ENCODE data around the gene HECW1.

Gene HECW1

GRCh38 chr7:43379210-43379609 is 266.8 kb downstream of the HECW1 start:
- no peaks in the 10 kb centered on the region for H3K4me1 ChIP-seq (ENCODE audit: control insufficient read depth, insufficient read depth, low read length)
- no peak for TF ChIP-seq ZNF701 (tag by site-specific recombination; IDR thresholded peaks at IDR 0.05)
- no peak for TF ChIP-seq ZNF350 (tag by site-specific recombination; IDR thresholded peaks at IDR 0.05)
- no peak for TF ChIP-seq ZFP41 (tag by site-specific recombination; IDR thresholded peaks at IDR 0.05; ENCODE audit: borderline replicate concordance)
- no peak for TF ChIP-seq ZIC2 (tag by site-specific recombination; IDR thresholded peaks at IDR 0.05)
- TF ChIP-seq ZNF624 (tag by site-specific recombination; IDR thresholded peaks at IDR 0.05), result no peak
- TF ChIP-seq ZNF558 (tag by site-specific recombination; IDR thresholded peaks at IDR 0.05), result no peak
- TF ChIP-seq HIC1 (tag by site-specific recombination; IDR thresholded peaks at IDR 0.05), result no peak
- TF ChIP-seq MEIS1 (CRISPR knock-in tag; IDR thresholded peaks at IDR 0.05; ENCODE audit: borderline replicate concordance), result no peak
- TF ChIP-seq ZNF112 (tag by site-specific recombination; IDR thresholded peaks at IDR 0.05), result no peak
- no peak for TF ChIP-seq ZNF777 (tag by site-specific recombination; IDR thresholded peaks at IDR 0.05; ENCODE audit: borderline replicate concordance)
- no peak for TF ChIP-seq ZNF354C (tag by site-specific recombination; IDR thresholded peaks at IDR 0.05; ENCODE audit: borderline replicate concordance, low read depth)
- no peak for TF ChIP-seq ZNF449 (tag by site-specific recombination; IDR thresholded peaks at IDR 0.05)
- TF ChIP-seq ZNF19 (tag by site-specific recombination; IDR thresholded peaks at IDR 0.05; ENCODE audit: low read depth), result no peak
- TF ChIP-seq ZNF292 (tag by site-specific recombination; IDR thresholded peaks at IDR 0.05; ENCODE audit: borderline replicate concordance, low read depth), result no peak
- no peak for TF ChIP-seq ZNF37A (tag by site-specific recombination; IDR thresholded peaks at IDR 0.05)
- ChIA-PET CTCF (interaction anchor here (1.3 kb wide), 1 partner anchor 465 kb away, joined by 4 read pairs; no protein-coding TSS in a partner anchor), POLR2A (no interaction called here)
- no peak overlapping the region for H3K27ac ChIP-seq (ENCODE audit: extremely low read depth, low read depth, low read length)
- no peaks in the 10 kb centered on the region for H3K36me3 ChIP-seq (ENCODE audit: control insufficient read depth in 2 of 2, insufficient read depth in 1 of 2, low read length in 2 of 2)
- no peak overlapping the region for H3K4me3 ChIP-seq (ENCODE audit: low read depth, low read length)
- H3K9me3 ChIP-seq (ENCODE audit: control insufficient read depth, insufficient read depth, low read depth, low read length), result no peaks in the 10 kb centered on the region

- POLR2A ChIA-PET, result no interaction called here
- no peak overlapping the region for H3K27ac ChIP-seq (ENCODE audit: extremely low read depth, low read depth, low read length)
- no peaks in the 10 kb centered on the region for H3K9me3 ChIP-seq (ENCODE audit: control insufficient read depth, insufficient read depth, low read depth, low read length)
- no peaks in the 10 kb centered on the region for H3K36me3 ChIP-seq (ENCODE audit: control insufficient read depth in 2 of 2, insufficient read depth in 1 of 2, low read length in 2 of 2)
- no peak overlapping the region for H3K4me3 ChIP-seq (ENCODE audit: low read depth, low read length)
- CTCF ChIA-PET, result interaction anchor here (1.1 kb wide), 1 partner anchor 444 kb away, joined by 3 read pairs; no protein-coding TSS in a partner anchor
- H3K4me1 ChIP-seq (ENCODE audit: control insufficient read depth, insufficient read depth, low read length), result no peaks in the 10 kb centered on the region
- TF ChIP-seq ZNF398 (tag by site-specific recombination; IDR thresholded peaks at IDR 0.05) (no peak), ZNF266 (tag by site-specific recombination; IDR thresholded peaks at IDR 0.05; ENCODE audit: low read depth) (no peak), ZBTB10 (tag by site-specific recombination; IDR thresholded peaks at IDR 0.05) (no peak), ZNF175 (tag by site-specific recombination; IDR thresholded peaks at IDR 0.05) (no peak), ZNF214 (tag by site-specific recombination; IDR thresholded peaks at IDR 0.05; ENCODE audit: borderline replicate concordance) (no peak), ZNF148 (tag by site-specific recombination; IDR thresholded peaks at IDR 0.05; ENCODE audit: borderline replicate concordance) (no peak)
Observed at GRCh38 chr7:43384616-43385308, 272.3 kb downstream of the HECW1 start.
